Lower lobe of right lung (tissue), 2 donors: Measurements from ENCODE around the gene ALB. TPM values are rescaled to one million over a fixed set of nuclear protein-coding genes. Genes with fewer than 3 reads are reported as not detected.

Experiments
- ATAC-seq, 2 donors: fragments of 200-7000 bp; cut with Tn5 transposase; one replicate each; pipeline ENCODE4 v1.9.1; 2020 to 2022; ENCODE audit warnings: mild to moderate bottlenecking in 2 of 2, moderate library complexity in 2 of 2
- DNase-seq: peaks from one replicate; pipeline ENCODE4 v3.0.0-alpha.2; 2020
- H3K27ac ChIP-seq: fragments of 200-600 bp; one replicate; pipeline ENCODE4 v1.8.0; 2022
- H3K27me3 ChIP-seq: fragments of 200-600 bp; one replicate; pipeline ENCODE4 v1.8.0; 2022; ENCODE audit warnings: low read depth
- H3K36me3 ChIP-seq: fragments of 200-600 bp; one replicate; pipeline ENCODE4 v1.8.0; 2022; ENCODE audit warnings: mild to moderate bottlenecking
- H3K4me1 ChIP-seq: fragments of 200-600 bp; one replicate; pipeline ENCODE4 v1.8.0; 2022
- H3K4me3 ChIP-seq: fragments of 200-600 bp; one replicate; pipeline ENCODE4 v1.8.0; 2022; ENCODE audit warnings: mild to moderate bottlenecking
- H3K9me3 ChIP-seq: fragments of 200-600 bp; one replicate; pipeline ENCODE4 v1.8.0; 2022
- intact Hi-C: fragments of 100-400 bp; cut with DNase I; formaldehyde crosslinking; loops from one replicate; pipeline ENCODE4 v1.11.0; 2022
- total RNA-seq: library from RNA; stranded (reverse); fragmentation: NEBNext Ultra II Directional; extraction: Animal tissue kit (Norgen Biotek cat#: 25700); gene quantifications from one replicate; pipeline ENCODE4 v1.2.1, GENCODE V29; 2021
- TF ChIP-seq, protein P1 (sequence below): fragments of 200-600 bp; IDR thresholded peaks from one replicate; pipeline ENCODE4 v1.8.0; 2022; ENCODE audit warnings: antibody characterized with exemption, mild to moderate bottlenecking
- donor health status: DM: no; HTN: yes; CAD: no; lungs with severe emphysema.

ALB gene
- total RNA-seq, 1 donor from 2014 or later: 2.3 TPM

DNA sequence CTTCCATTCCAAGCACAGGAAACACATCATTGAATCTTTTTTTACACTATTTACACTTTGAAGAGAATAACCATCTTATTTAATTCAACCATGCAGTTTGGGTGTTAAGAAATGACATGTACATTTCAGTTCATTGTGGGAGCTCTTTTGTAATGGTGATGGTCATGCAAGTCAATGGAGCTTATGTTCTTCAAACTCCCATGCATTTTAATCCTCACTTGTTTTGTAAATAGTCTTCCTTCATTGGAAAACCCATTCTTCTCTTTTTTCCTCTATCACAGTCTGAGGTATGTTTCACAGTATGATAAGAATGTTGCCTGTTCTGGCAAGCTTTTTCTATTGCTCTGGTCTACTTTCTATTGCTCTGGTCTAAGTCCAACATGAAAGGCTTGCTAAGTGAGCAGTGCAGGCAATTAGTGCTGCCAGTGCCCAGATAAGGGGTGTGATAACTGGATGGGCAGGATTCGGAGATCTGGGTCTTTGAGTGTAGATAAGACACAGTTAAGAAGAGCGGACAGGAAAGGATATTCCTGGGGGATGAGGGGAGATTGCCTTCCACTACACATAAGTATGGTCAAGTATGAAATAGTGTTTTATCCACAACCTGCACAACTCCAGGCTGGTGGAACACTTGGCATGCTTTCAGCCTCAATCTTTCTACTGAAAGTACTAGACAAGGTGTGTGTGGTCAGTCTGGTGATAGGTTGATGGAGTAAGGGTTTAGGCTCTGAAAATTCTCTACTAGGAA is 49.0 kb downstream of the ALB start:
- Histone ChIP-seq H3K4me1 (no peaks in the 10 kb centered on the region), H3K27me3 (no peaks in the 10 kb centered on the region), H3K9me3 (no peaks in the 10 kb centered on the region), H3K36me3 (no peaks in the 10 kb centered on the region), H3K27ac (no peak overlapping the region), H3K4me3 (no peak overlapping the region)
- DNase-seq (no peak), ATAC-seq (no peak)
- intact Hi-C loops: no loop called here
- TF ChIP-seq, protein P1, sequence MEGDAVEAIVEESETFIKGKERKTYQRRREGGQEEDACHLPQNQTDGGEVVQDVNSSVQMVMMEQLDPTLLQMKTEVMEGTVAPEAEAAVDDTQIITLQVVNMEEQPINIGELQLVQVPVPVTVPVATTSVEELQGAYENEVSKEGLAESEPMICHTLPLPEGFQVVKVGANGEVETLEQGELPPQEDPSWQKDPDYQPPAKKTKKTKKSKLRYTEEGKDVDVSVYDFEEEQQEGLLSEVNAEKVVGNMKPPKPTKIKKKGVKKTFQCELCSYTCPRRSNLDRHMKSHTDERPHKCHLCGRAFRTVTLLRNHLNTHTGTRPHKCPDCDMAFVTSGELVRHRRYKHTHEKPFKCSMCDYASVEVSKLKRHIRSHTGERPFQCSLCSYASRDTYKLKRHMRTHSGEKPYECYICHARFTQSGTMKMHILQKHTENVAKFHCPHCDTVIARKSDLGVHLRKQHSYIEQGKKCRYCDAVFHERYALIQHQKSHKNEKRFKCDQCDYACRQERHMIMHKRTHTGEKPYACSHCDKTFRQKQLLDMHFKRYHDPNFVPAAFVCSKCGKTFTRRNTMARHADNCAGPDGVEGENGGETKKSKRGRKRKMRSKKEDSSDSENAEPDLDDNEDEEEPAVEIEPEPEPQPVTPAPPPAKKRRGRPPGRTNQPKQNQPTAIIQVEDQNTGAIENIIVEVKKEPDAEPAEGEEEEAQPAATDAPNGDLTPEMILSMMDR: no peak

DNA sequence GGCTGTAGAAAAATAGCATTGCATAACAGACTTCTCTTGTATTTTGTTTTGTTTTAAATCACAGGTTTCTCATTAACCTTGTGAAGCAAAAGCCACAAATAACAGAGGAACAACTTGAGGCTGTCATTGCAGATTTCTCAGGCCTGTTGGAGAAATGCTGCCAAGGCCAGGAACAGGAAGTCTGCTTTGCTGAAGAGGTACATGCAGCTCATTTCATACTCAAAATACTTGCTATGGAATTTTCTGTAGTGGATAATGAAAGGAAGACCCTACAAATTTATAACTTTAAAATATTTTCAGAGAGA is 49.6 kb downstream of the ALB start:
- no peak for ATAC-seq
- no peaks in the 10 kb centered on the region for H3K27me3 ChIP-seq
- H3K9me3 ChIP-seq: no peaks in the 10 kb centered on the region
- intact Hi-C loops: no loop called here
- H3K4me1 ChIP-seq: no peaks in the 10 kb centered on the region
- no peak for DNase-seq
- H3K36me3 ChIP-seq: no peaks in the 10 kb centered on the region
- H3K27ac ChIP-seq: no peak overlapping the region
- no peak overlapping the region for H3K4me3 ChIP-seq
- TF ChIP-seq, protein P1: no peak

DNA sequence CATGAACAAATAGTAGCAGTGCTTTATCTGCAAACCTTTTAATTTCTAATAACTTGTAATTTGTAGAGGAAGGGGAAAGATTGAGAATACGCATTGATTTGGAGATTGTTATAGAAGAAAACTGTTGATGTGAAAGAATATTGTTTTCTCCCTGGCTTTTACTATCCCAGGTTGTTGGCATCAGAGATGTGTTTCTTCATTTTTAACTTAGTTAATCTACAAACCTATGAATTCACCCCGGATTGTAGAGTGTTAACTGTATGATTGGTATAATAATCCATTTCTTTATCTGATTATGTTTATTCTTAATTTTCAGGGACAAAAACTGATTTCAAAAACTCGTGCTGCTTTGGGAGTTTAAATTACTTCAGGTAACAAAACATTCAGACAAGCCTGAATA is 50.8 kb downstream of the ALB start:
- Histone ChIP-seq H3K9me3 (no peaks in the 10 kb centered on the region), H3K36me3 (no peaks in the 10 kb centered on the region), H3K27ac (no peak overlapping the region), H3K4me1 (no peaks in the 10 kb centered on the region), H3K27me3 (no peaks in the 10 kb centered on the region), H3K4me3 (no peak overlapping the region)
- intact Hi-C loops: no loop called here
- ATAC-seq (no peak), DNase-seq (no peak)
- TF ChIP-seq, protein P1: no peak

DNA sequence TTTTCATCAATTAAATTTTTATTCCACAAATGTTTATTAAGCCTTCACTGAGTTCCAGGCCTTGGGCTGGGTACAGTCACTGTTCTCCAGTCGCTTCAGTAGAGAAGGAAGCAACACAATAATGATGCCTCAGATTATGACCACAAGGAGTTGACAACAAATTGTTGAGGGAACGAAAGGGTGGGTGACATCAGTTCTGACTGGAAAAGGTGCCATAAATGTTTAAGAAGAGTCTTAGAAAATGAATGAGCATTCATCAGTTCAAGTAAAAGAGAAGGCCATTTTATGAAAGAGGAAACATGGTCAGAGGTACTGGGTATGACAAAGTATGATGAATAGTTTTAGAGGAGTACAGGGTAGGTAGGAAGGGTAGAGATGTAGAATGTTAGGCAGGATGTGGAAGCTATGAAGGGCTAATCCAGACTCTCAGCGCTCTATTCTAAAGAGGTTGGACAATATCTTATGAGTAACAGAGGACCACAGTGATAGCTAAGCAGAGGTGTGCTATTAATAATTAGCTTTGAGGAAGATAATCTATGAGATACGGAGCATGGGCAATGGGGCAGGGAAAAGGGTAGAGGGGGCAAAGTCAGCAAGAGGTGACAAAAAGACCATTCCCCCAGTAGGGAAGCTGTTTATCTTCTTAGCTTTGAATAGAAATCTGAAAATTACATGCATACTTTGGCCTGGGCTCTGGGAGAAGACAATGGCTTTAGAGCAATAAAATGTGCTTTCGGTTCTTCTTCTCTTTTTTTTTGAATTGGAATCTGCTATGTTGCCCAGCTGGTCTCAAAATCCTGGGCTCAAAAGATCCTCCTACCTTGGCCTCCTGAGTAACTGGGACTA is 52.3 kb downstream of the ALB start:
- Histone ChIP-seq H3K27me3 (no peaks in the 10 kb centered on the region), H3K4me3 (no peak overlapping the region), H3K4me1 (no peaks in the 10 kb centered on the region), H3K36me3 (no peaks in the 10 kb centered on the region), H3K27ac (no peak overlapping the region), H3K9me3 (no peaks in the 10 kb centered on the region)
- no peak for ATAC-seq
- DNase-seq: no peak
- intact Hi-C loops: no loop called here
- TF ChIP-seq, protein P1: no peak

DNA sequence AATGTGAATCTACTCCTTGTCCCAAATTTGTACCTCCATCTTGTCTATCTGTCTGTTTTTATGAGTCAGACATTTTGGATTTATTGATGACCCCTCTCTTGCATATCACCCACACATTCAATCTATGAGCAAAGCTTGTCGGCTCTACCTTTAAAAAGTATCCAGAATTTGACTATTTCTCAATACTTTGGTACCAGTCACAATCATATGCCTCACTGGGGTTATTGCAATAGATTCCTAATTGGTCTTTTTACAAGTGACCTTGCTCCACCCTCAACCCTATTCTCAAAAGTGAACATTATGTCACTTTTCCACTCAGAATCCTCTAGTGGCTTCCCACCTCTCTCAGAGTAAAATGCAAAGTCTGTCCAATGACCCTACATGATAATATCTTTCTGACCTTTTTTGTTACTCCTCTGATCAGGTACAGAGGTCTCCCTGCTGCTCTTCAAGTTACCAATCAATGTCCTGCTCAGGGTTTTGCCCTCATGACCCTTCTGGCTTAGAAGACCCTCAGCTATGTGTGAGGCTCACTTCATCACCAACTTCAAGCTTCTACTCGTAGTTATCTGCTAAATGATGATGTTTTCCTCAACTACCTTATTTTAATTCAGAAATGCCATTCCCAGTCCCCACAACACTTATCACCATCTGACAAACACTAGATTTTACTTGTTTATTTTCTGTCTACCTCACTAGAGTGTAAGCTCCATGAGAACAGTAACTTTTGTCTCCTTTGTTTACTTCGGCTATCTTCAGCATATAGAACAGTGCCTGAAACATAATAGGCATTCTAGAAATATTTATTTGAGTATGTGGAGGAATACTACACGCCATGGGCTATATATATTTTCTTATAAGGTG is 54.3 kb downstream of the ALB start:
- no peaks in the 10 kb centered on the region for H3K27me3 ChIP-seq
- intact Hi-C loops: no loop called here

More for the DNA sequence above, 54.3 kb downstream of the ALB start:
- ATAC-seq (no peak), DNase-seq (no peak)
- TF ChIP-seq, protein P1: no peak
- Histone ChIP-seq H3K4me1 (no peaks in the 10 kb centered on the region), H3K4me3 (no peak overlapping the region), H3K9me3 (no peaks in the 10 kb centered on the region), H3K27ac (no peak overlapping the region), H3K36me3 (no peaks in the 10 kb centered on the region)
